ENCODE data around the gene SEPTIN8. TPM values are rescaled to one million over a fixed set of nuclear protein-coding genes. Genes with fewer than 3 reads are reported as not detected.
"Not testable (repeated sequence)": the region's sequence is repeated elsewhere in the genome, so short reads cannot be mapped to it uniquely, and the experiment has no call there.

SEPTIN8 gene
- total RNA-seq, 2 experiments from 2014 or later, result 10.6 to 15.5 TPM

GRCh38 chr5:132802685-132803066 lies 25.6 kb upstream of the SEPTIN8 start:
- BruUV-seq (replicated peaks); H3K79me2 ChIP-seq (ENCODE audit: insufficient read depth, low read depth, low read length); H3K9me3 ChIP-seq (ENCODE audit: low read length); H3K9me2 ChIP-seq (ENCODE audit: insufficient read depth, low read length); H4K20me1 ChIP-seq (ENCODE audit: insufficient read depth, low read length); DNase-seq (ENCODE audit: low spot score); H3K4me1 ChIP-seq (ENCODE audit: insufficient read depth, low read length, poor library complexity, severe bottlenecking); H2AFZ ChIP-seq (ENCODE audit: low read length); H3K27ac ChIP-seq (ENCODE audit: low read depth, low read length, poor library complexity, severe bottlenecking); H3K36me3 ChIP-seq (ENCODE audit: insufficient read depth, low read length); CTCF ChIA-PET (ENCODE audit: unreplicated experiment); H3K4me3 ChIP-seq (ENCODE audit: low read depth, low read length, poor library complexity, severe bottlenecking); H3K4me2 ChIP-seq (ENCODE audit: low read length): not testable (repeated sequence)
- POLR2A ChIA-PET, result interaction anchor here (1.0 kb wide), 1 partner anchor 13 kb away, joined by 3 read pairs; no protein-coding TSS in a partner anchor
- intact Hi-C loops (cut with micrococcal nuclease; ENCODE audit: unreplicated experiment), result loop anchor here (5.0 kb wide), 1 partner anchor 275 kb away; no protein-coding TSS in a partner anchor

- ChIA-PET POLR2A (interaction anchor here (0.7 to 1.0 kb wide), 3 partner anchors 13 to 435 kb away, joined by 3 to 4 read pairs (median 3); no protein-coding TSS in a partner anchor), CTCF (ENCODE audit: unreplicated experiment) (no interaction called here)
- H3K9me2 ChIP-seq (ENCODE audit: insufficient read depth, low read length), result no peaks in the 10 kb centered on the region
- no peaks in the 10 kb centered on the region for H3K36me3 ChIP-seq (ENCODE audit: insufficient read depth, low read length)
- no peaks in the 10 kb centered on the region for H3K4me1 ChIP-seq (ENCODE audit: insufficient read depth, low read length, poor library complexity, severe bottlenecking)
- TF ChIP-seq, protein P1, sequence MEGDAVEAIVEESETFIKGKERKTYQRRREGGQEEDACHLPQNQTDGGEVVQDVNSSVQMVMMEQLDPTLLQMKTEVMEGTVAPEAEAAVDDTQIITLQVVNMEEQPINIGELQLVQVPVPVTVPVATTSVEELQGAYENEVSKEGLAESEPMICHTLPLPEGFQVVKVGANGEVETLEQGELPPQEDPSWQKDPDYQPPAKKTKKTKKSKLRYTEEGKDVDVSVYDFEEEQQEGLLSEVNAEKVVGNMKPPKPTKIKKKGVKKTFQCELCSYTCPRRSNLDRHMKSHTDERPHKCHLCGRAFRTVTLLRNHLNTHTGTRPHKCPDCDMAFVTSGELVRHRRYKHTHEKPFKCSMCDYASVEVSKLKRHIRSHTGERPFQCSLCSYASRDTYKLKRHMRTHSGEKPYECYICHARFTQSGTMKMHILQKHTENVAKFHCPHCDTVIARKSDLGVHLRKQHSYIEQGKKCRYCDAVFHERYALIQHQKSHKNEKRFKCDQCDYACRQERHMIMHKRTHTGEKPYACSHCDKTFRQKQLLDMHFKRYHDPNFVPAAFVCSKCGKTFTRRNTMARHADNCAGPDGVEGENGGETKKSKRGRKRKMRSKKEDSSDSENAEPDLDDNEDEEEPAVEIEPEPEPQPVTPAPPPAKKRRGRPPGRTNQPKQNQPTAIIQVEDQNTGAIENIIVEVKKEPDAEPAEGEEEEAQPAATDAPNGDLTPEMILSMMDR (conservative IDR thresholded peaks at IDR 0.05; ENCODE audit: low read length), result peak; percentile 47
- no peak for TF ChIP-seq EZH2phosphoT487 (IDR thresholded peaks at IDR 0.05; ENCODE audit: borderline replicate concordance, low read depth, low read length)
- intact Hi-C loops (cut with micrococcal nuclease; ENCODE audit: unreplicated experiment), result loop anchor here (5.0 kb wide), 1 partner anchor 275 kb away; no protein-coding TSS in a partner anchor
- H2AFZ ChIP-seq (ENCODE audit: low read length), result no peak overlapping the region
- no peaks in the 10 kb centered on the region for H4K20me1 ChIP-seq (ENCODE audit: insufficient read depth, low read length)
- DNase-seq (ENCODE audit: low spot score), result no peak
- BruUV-seq (replicated peaks), result no TSS peak
- no peak overlapping the region for H3K4me2 ChIP-seq (ENCODE audit: low read length)
- no peaks in the 10 kb centered on the region for H3K79me2 ChIP-seq (ENCODE audit: insufficient read depth, low read depth, low read length)
- no peak overlapping the region for H3K27ac ChIP-seq (ENCODE audit: low read depth, low read length, poor library complexity, severe bottlenecking)
- no peaks in the 10 kb centered on the region for H3K9me3 ChIP-seq (ENCODE audit: low read length)
- no peak overlapping the region for H3K4me3 ChIP-seq (ENCODE audit: low read depth, low read length, poor library complexity, severe bottlenecking)
These were observed 25.1 kb upstream of the SEPTIN8 start for GRCh38 chr5:132802044-132802684.

DNA sequence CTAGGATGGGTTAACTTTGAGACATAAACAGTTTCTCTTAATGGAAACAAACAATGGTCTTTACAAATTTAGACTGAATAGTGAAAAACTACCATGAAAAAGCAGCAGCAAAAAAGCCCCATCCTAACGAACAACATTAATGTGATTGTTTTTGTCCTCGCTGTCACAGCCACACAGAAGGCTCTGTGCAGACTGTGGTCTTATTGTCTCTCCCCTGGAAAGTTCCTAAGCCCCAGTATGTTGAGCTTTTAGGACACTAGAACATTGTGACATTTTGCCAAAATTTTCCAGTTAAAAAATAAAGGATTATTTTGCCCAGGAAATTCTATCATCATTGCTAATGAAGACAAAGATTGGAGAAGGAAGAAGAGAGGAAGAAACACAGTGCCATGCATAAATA lies 23.5 kb upstream of the SEPTIN8 start:
- BruUV-seq (replicated peaks), result no TSS peak
- intact Hi-C loops (cut with micrococcal nuclease; ENCODE audit: unreplicated experiment), result loop anchor here (5.0 kb wide), 1 partner anchor 273 kb away; no protein-coding TSS in a partner anchor
- no peak for DNase-seq (ENCODE audit: low spot score)
- Histone ChIP-seq H3K9me3 (ENCODE audit: low read length) (no peaks in the 10 kb centered on the region), H3K79me2 (ENCODE audit: insufficient read depth, low read depth, low read length) (no peaks in the 10 kb centered on the region), H3K4me1 (ENCODE audit: insufficient read depth, low read length, poor library complexity, severe bottlenecking) (no peaks in the 10 kb centered on the region), H3K27ac (ENCODE audit: low read depth, low read length, poor library complexity, severe bottlenecking) (no peak overlapping the region), H2AFZ (ENCODE audit: low read length) (no peak overlapping the region), H3K4me2 (ENCODE audit: low read length) (no peak overlapping the region), H3K4me3 (ENCODE audit: low read depth, low read length, poor library complexity, severe bottlenecking) (no peak overlapping the region), H4K20me1 (ENCODE audit: insufficient read depth, low read length) (no peaks in the 10 kb centered on the region), H3K36me3 (ENCODE audit: insufficient read depth, low read length) (no peaks in the 10 kb centered on the region), H3K9me2 (ENCODE audit: insufficient read depth, low read length) (no peaks in the 10 kb centered on the region)
- POLR2A ChIA-PET, result interaction anchor here (0.5 to 1.1 kb wide), 2 partner anchors 20 to 840 kb away, joined by 3 to 6 read pairs; no protein-coding TSS in a partner anchor
- no peak for TF ChIP-seq EZH2phosphoT487 (IDR thresholded peaks at IDR 0.05; ENCODE audit: borderline replicate concordance, low read depth, low read length)
- TF ChIP-seq, protein P1 (conservative IDR thresholded peaks at IDR 0.05; ENCODE audit: low read length), result no peak
- CTCF ChIA-PET (ENCODE audit: unreplicated experiment), result interaction anchor here (0.8 to 1.2 kb wide), 2 partner anchors 17 to 274 kb away, joined by 3 read pairs; no protein-coding TSS in a partner anchor
